Thyroid gland (tissue), 4 donors: ENCODE results near the gene PRPF40B.

ENCODE experiments used
- POLR2A ChIP-seq, 2 donors: fragments of 450-650 bp; IDR thresholded peaks; one replicate each; pipeline ENCODE4 v1.6.1; 2017; ENCODE audit warnings: antibody characterized with exemption in 2 of 2, mild to moderate bottlenecking in 2 of 2, moderate library complexity in 1 of 2
- TF ChIP-seq, protein P1 (sequence below), 6 experiments: fragments of 200-600 bp in 3 of 6; fragments of 450-650 bp in 3 of 6; sonication (generic) in 3 of 6; IDR thresholded peaks; one replicate each; pipeline ENCODE4 v1.5.1; 2016 to 2019; ENCODE audit warnings: antibody characterized with exemption in 6 of 6, mild to moderate bottlenecking in 2 of 6, inconsistent platforms in 1 of 6, moderate library complexity in 1 of 6

DNA sequence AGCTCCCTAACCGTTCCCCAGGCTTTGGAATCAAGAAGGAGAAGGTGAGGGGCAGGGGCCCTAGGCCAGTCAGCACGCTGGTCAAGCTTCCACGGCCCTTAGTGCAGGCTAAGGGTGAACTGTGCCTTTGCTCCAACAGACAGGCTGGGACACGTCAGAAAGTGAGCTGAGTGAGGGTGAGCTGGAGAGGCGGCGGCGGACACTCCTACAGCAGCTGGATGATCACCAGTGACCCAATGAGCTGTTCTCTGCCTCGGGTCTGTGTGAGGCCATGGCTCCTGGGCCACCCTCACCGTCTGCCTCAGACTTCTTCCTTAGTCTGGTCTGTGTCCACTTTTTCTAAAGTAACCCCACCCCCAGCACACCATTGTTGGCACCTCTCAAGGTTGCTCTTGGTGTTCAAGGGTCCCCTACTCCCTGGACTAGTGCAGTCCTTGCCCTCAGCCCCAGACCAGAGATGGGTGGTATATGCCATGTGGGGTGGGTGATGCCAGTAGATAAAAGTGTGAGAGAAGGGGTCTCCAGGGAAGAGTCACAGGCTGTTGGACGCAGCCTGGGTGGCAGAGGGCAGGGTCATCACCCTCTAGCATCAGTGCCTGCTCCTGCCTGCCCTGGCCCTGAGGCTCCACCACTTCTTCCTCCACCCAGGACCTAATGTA is 20.7 kb downstream of the PRPF40B start:
- TF ChIP-seq, protein P1, sequence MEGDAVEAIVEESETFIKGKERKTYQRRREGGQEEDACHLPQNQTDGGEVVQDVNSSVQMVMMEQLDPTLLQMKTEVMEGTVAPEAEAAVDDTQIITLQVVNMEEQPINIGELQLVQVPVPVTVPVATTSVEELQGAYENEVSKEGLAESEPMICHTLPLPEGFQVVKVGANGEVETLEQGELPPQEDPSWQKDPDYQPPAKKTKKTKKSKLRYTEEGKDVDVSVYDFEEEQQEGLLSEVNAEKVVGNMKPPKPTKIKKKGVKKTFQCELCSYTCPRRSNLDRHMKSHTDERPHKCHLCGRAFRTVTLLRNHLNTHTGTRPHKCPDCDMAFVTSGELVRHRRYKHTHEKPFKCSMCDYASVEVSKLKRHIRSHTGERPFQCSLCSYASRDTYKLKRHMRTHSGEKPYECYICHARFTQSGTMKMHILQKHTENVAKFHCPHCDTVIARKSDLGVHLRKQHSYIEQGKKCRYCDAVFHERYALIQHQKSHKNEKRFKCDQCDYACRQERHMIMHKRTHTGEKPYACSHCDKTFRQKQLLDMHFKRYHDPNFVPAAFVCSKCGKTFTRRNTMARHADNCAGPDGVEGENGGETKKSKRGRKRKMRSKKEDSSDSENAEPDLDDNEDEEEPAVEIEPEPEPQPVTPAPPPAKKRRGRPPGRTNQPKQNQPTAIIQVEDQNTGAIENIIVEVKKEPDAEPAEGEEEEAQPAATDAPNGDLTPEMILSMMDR (IDR thresholded peaks at IDR 0.05) = no peak
- TF ChIP-seq POLR2A (IDR thresholded peaks at IDR 0.05) = no peak
